ENCODE data around the gene UBQLN3. TPM values are rescaled to one million over a fixed set of nuclear protein-coding genes. Genes with fewer than 3 reads are reported as not detected.

UBQLN3 gene
- total RNA-seq, 1 donor from 2014 or later = not detected

- Mint-ChIP-seq H3K9me3 (no peaks in the 10 kb centered on the region), H3K27ac (ENCODE audit: unreplicated experiment) (peak overlapping the region; percentile 21), H3K4me1 (no peaks in the 10 kb centered on the region), H3K4me3 (no peak overlapping the region), H3K27me3 (ENCODE audit: low read depth) (peaks cover 2% of the 10 kb centered on the region), H3K36me3 (ENCODE audit: low read depth) (no peaks in the 10 kb centered on the region)
- no peak for TF ChIP-seq CTCF (conservative IDR thresholded peaks at IDR 0.05)
- DNase-seq (ENCODE audit: low read depth, low spot score) = no peak
These were observed 2.4 kb downstream of the UBQLN3 start for GRCh38 chr11:5507177-5507932.

- no peak overlapping the region for H3K4me3 Mint-ChIP-seq
- no peaks in the 10 kb centered on the region for H3K4me1 Mint-ChIP-seq
- H3K27ac Mint-ChIP-seq (ENCODE audit: unreplicated experiment) = no peak overlapping the region
- no peak for DNase-seq (ENCODE audit: low read depth, low spot score)
- H3K27me3 Mint-ChIP-seq (ENCODE audit: low read depth) = no peaks in the 10 kb centered on the region
- no peak for TF ChIP-seq CTCF (conservative IDR thresholded peaks at IDR 0.05)
- H3K9me3 Mint-ChIP-seq = no peaks in the 10 kb centered on the region
- H3K36me3 Mint-ChIP-seq (ENCODE audit: low read depth) = no peaks in the 10 kb centered on the region
These were observed 4.3 kb downstream of the UBQLN3 start for GRCh38 chr11:5505363-5506048.

- DNase-seq (ENCODE audit: low read depth, low spot score) = no peak
- H3K36me3 Mint-ChIP-seq (ENCODE audit: low read depth) = no peaks in the 10 kb centered on the region
These were observed 5.3 kb downstream of the UBQLN3 start for GRCh38 chr11:5504403-5504921.

GRCh38 chr11:5500393-5500801, 9.4 kb downstream of the UBQLN3 start:
- Mint-ChIP-seq H3K36me3 (ENCODE audit: low read depth) (no peaks in the 10 kb centered on the region), H3K9me3 (peaks cover 2% of the 10 kb centered on the region), H3K27me3 (ENCODE audit: low read depth) (peaks cover 2% of the 10 kb centered on the region), H3K4me1 (no peaks in the 10 kb centered on the region), H3K27ac (ENCODE audit: unreplicated experiment) (no peak overlapping the region), H3K4me3 (no peak overlapping the region)
- no peak for TF ChIP-seq CTCF (conservative IDR thresholded peaks at IDR 0.05)
- DNase-seq (ENCODE audit: low read depth, low spot score) = no peak

More at GRCh38 chr11:5504403-5504921, 5.3 kb downstream of the UBQLN3 start:
- Mint-ChIP-seq H3K9me3 (no peaks in the 10 kb centered on the region), H3K27ac (ENCODE audit: unreplicated experiment) (no peak overlapping the region), H3K4me1 (no peaks in the 10 kb centered on the region), H3K27me3 (ENCODE audit: low read depth) (peaks cover 2% of the 10 kb centered on the region), H3K4me3 (no peak overlapping the region)
- no peak for TF ChIP-seq CTCF (conservative IDR thresholded peaks at IDR 0.05)

- no peak for DNase-seq (ENCODE audit: low read depth, low spot score)
- H3K27ac Mint-ChIP-seq (ENCODE audit: unreplicated experiment) = no peak overlapping the region
- no peaks in the 10 kb centered on the region for H3K36me3 Mint-ChIP-seq (ENCODE audit: low read depth)
- H3K27me3 Mint-ChIP-seq (ENCODE audit: low read depth) = peaks cover 2% of the 10 kb centered on the region
- TF ChIP-seq CTCF (conservative IDR thresholded peaks at IDR 0.05) = no peak
- H3K4me3 Mint-ChIP-seq = no peak overlapping the region
- H3K4me1 Mint-ChIP-seq = no peaks in the 10 kb centered on the region
- peaks cover 2% of the 10 kb centered on the region for H3K9me3 Mint-ChIP-seq
These were observed 10.1 kb downstream of the UBQLN3 start for GRCh38 chr11:5499671-5500070.
